GM10266 (cell line): Measurements from ENCODE around the gene TMEM134.
"Not testable (repeated sequence)": the region's sequence is repeated elsewhere in the genome, so short reads cannot be mapped to it uniquely, and the experiment has no call there.

Experiments used
- DNase-seq: peaks from one replicate; pipeline ENCODE4 v3.0.0; 2012; ENCODE audit errors: extremely low spot score
- TF ChIP-seq, protein P1 (sequence below): IDR thresholded peaks from 2 replicates; pipeline ENCODE4 v1.5.1; 2012; ENCODE audit warnings: mild to moderate bottlenecking, low read depth; ENCODE audit not compliant: control insufficient read depth, insufficient read depth; ENCODE audit errors: missing control alignments

TMEM134 gene

DNA sequence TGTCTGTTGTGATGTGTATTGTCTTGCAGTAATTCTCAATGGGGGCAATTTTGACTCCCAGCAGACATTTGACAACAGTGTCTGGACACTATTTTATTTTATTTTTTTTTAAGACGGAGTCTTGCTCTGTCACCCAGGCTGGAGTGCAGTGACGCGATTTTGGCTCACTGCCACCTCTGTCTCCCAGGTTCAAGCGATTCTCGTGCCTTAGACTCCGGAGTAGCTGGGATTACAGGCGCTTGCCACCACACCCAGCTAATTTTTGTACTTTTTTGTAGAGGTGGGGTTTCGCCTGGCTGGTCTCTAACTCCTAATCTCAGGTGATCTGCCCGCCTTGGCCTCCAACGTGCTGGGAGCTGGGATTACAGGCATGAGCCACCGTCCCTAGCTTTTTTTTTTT, 39.3 kb downstream of the TMEM134 start:
- no peak for DNase-seq
- TF ChIP-seq, protein P1, sequence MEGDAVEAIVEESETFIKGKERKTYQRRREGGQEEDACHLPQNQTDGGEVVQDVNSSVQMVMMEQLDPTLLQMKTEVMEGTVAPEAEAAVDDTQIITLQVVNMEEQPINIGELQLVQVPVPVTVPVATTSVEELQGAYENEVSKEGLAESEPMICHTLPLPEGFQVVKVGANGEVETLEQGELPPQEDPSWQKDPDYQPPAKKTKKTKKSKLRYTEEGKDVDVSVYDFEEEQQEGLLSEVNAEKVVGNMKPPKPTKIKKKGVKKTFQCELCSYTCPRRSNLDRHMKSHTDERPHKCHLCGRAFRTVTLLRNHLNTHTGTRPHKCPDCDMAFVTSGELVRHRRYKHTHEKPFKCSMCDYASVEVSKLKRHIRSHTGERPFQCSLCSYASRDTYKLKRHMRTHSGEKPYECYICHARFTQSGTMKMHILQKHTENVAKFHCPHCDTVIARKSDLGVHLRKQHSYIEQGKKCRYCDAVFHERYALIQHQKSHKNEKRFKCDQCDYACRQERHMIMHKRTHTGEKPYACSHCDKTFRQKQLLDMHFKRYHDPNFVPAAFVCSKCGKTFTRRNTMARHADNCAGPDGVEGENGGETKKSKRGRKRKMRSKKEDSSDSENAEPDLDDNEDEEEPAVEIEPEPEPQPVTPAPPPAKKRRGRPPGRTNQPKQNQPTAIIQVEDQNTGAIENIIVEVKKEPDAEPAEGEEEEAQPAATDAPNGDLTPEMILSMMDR, result no peak

DNA sequence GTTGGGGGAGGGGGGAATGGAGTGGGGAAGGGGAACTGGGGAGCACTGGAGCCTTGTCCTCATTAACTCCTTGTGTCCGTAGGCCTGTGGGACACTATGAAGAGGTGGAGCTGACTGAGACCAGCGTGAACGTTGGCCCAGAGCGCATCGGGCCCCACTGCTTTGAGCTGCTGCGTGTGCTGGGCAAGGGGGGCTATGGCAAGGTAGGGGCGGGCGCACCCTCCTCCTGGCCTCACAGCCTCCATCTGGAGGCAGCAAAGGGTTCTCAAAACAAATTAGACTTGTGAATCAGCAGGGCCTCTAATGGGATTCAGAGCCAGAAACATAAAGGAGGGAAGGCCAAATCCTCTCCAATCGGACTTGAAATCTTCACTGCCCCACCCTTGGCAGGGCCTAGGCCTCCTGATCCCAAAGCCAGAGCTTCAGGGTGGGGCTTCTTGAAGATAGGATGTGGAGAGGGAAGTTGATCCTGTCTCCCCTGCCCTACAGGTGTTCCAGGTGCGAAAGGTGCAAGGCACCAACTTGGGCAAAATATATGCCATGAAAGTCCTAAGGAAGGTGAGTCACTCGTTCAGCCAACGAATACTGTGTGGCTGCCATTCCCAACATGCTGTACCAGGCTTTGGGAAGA, 39.9 kb downstream of the TMEM134 start:
- TF ChIP-seq, protein P1, result no peak
- DNase-seq, result no peak

DNA sequence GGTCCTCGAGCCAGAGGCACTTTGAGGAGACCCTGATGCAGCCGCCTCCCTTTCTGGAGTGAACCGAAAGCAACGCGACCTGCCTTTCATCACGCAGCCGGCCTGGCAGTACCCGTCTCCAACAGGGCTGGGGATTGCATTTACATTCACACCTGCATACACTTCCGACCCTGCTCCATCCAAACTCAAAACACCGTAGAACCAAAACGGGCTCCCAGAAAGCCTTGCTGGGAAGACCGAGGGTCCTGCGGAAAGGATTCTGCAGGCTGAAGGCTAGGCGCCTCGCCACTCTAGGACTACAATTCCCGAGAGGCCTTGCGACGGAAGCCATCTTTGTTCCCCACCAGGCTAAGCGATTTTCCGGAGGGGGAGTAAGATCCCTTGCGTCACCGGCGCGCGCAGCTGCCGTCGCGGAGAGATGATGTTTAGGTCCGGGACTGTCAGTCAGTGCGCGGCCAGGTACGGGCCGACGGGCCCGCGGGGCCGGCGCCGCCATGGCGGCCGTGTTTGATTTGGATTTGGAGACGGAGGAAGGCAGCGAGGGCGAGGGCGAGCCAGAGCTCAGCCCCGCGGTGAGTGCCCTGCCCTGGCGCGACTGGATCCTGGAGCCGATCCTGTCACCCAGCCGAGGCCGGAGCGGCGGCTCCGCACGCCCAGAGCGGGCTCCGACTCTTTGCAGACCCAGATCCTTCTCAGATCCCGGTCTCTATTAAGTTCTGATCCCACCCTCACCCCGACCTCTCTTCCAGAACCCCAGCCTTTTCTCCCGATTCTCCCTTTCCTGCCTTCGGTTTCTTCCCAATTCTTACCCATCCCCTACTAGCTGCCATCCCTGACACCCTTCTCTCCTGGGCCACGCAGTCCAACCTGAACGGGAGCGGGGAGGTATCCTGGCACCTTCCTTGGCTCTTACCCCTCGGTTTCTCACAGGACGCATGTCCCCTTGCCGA, 40.7 kb downstream of the TMEM134 start, which contains the start of gene RPS6KB2:
Gene RPS6KB2 (plus strand): TSS at position 443 of the 950 bp plus-strand sequence. CDS start 52 bp downstream, at position 495.
- TF ChIP-seq, protein P1, result no peak
- DNase-seq, result peak; percentile 99

DNA sequence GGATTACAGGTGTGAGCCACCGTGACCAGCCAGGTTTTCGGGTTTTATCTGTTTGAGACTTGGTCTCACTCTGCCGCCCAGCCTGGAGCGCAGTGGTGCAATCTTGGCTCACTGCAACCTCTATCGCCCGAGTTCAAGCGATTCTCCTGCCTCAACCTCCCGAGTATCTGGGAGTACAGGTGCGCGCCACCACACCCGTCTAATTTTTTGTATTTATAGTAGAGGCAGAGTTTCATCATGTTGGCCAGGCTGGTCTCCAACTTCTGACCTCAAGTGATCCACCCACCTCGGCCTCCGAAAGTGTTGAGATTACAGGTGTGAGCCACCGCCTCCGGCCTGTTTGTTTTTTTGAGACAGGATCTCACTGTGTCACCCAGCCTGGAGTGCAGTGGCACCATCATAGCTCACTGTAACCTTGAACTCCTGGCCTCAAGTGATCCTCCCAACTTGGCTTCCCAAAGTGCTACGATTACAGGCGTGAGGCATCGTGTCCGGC, 41.6 kb downstream of the TMEM134 start:
- DNase-seq, result not testable (repeated sequence)

DNA sequence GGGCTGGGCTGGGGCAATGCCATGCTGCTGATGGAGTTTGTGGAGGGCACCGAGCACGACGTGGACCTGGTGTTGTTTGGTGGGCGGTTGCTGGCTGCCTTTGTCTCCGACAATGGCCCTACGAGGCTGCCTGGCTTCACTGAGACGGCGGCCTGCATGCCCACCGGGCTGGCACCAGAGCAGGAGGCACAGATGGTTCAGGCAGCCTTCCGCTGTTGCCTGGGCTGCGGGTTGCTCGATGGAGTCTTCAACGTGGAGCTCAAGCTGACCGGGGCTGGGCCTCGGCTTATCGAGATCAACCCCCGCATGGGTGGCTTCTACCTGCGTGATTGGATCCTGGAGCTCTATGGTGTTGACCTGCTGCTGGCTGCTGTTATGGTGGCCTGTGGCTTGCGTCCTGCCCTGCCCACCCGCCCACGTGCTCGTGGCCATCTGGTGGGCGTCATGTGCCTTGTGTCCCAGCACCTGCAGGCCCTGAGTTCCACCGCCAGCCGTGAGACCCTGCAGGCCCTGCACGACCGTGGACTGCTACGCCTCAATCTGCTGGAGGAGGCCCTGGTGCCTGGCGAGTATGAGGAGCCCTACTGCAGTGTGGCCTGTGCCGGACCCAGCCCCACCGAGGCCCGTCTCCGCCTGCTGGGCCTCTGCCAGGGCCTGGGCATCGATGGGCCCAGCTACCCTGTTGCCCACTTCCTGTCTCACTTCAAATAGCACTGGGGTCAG, 45.0 kb downstream of the TMEM134 start:
- TF ChIP-seq, protein P1, result no peak

GRCh38 chr11:67423466-67423865, 45.6 kb downstream of the TMEM134 start:
- TF ChIP-seq, protein P1, result no peak
- DNase-seq, result no peak

More for the DNA sequence above, 45.0 kb downstream of the TMEM134 start:
- DNase-seq, result no peak

GRCh38 chr11:67422891-67423290, 46.2 kb downstream of the TMEM134 start:
- no peak for DNase-seq
- TF ChIP-seq, protein P1, result no peak
